H1 (cell line): ENCODE data around the gene SMAP1. TPM values are rescaled to one million over a fixed set of nuclear protein-coding genes. Genes with fewer than 3 reads are reported as not detected.

ENCODE experiments used
- BACH1 ChIP-seq: IDR thresholded peaks from 2 replicates; pipeline ENCODE4 v1.6.1; 2012; ENCODE audit warnings: low read length, improper control_type of control experiment
- BCL11A ChIP-seq, 2 experiments: IDR thresholded peaks; one replicate each; pipeline ENCODE4 v1.6.1; 2011; ENCODE audit warnings: low read depth in 2 of 2, low read length in 2 of 2, mild to moderate bottlenecking in 2 of 2
- MAFK ChIP-seq: IDR thresholded peaks from 2 replicates; pipeline ENCODE4 v1.6.1; 2012; ENCODE audit warnings: low read depth, mild to moderate bottlenecking, improper control_type of control experiment, low read length
- polyA plus RNA-seq, 7 experiments: library from polyadenylated mRNA; depleted of rRNA in 3 of 7; stranded (reverse) in 5 of 7; unstranded in 2 of 7; fragments of >200 nt in 5 of 7; fragments of 200-250 nt in 2 of 7; gene quantifications; 1 replicate in 5 of 7; 2 replicates in 1 of 7; 4 replicates in 1 of 7; pipeline versions ENCODE4 v1.2.1 to v1.2.3, GENCODE V29; 2011 to 2013; ENCODE audit warnings: missing spikeins in 2 of 7, mixed read lengths in 2 of 7
- total RNA-seq: library from RNA; stranded (reverse); fragmentation: NEBNext Ultra II Directional; extraction: Animal tissue kit (Norgen Biotek cat#: 25700); gene quantifications from 2 replicates; pipeline ENCODE4 v1.2.1, GENCODE V29; 2021

The SMAP1 gene
- total and polyA plus RNA-seq, 2 of the 8 experiments (the other 6 are each of a cell fraction or from before 2014, with no cell fraction given), result 18.8 to 32.4 TPM

GRCh38 chr6:70900047-70900446 is 232.4 kb downstream of the SMAP1 start (continued):
- no peak for TF ChIP-seq MAFK
- TF ChIP-seq BCL11A (IDR thresholded peaks at IDR 0.05; ENCODE audit: low read depth in 2 of 2, low read length in 2 of 2), result no peak
- TF ChIP-seq BACH1, result no peak
